Lower leg skin (tissue), 3 donors: ENCODE results near the gene RORC.

Experiments
- POLR2A ChIP-seq, 2 donors: fragments of 450-650 bp; IDR thresholded peaks; one replicate each; pipeline ENCODE4 v1.6.1; 2016 to 2017; ENCODE audit warnings: antibody characterized with exemption in 2 of 2, mild to moderate bottlenecking in 1 of 2, moderate library complexity in 1 of 2
- TF ChIP-seq, protein P1 (sequence below), 3 donors: fragments of 450-650 bp; IDR thresholded peaks; one replicate each; pipeline ENCODE4 v1.5.1; 2016; ENCODE audit warnings: antibody characterized with exemption in 3 of 3, mild to moderate bottlenecking in 3 of 3, moderate library complexity in 2 of 3

- TF ChIP-seq, protein P1, sequence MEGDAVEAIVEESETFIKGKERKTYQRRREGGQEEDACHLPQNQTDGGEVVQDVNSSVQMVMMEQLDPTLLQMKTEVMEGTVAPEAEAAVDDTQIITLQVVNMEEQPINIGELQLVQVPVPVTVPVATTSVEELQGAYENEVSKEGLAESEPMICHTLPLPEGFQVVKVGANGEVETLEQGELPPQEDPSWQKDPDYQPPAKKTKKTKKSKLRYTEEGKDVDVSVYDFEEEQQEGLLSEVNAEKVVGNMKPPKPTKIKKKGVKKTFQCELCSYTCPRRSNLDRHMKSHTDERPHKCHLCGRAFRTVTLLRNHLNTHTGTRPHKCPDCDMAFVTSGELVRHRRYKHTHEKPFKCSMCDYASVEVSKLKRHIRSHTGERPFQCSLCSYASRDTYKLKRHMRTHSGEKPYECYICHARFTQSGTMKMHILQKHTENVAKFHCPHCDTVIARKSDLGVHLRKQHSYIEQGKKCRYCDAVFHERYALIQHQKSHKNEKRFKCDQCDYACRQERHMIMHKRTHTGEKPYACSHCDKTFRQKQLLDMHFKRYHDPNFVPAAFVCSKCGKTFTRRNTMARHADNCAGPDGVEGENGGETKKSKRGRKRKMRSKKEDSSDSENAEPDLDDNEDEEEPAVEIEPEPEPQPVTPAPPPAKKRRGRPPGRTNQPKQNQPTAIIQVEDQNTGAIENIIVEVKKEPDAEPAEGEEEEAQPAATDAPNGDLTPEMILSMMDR (IDR thresholded peaks at IDR 0.05) = no peak
- no peak for TF ChIP-seq POLR2A (IDR thresholded peaks at IDR 0.05)
Measured at GRCh38 chr1:151774256-151774922, 57.2 kb downstream of the RORC start.
